Measurements from ENCODE around the gene PRELID1.
"Not testable (repeated sequence)": the region's sequence is repeated elsewhere in the genome, so short reads cannot be mapped to it uniquely, and the experiment has no call there.

PRELID1 gene

DNA sequence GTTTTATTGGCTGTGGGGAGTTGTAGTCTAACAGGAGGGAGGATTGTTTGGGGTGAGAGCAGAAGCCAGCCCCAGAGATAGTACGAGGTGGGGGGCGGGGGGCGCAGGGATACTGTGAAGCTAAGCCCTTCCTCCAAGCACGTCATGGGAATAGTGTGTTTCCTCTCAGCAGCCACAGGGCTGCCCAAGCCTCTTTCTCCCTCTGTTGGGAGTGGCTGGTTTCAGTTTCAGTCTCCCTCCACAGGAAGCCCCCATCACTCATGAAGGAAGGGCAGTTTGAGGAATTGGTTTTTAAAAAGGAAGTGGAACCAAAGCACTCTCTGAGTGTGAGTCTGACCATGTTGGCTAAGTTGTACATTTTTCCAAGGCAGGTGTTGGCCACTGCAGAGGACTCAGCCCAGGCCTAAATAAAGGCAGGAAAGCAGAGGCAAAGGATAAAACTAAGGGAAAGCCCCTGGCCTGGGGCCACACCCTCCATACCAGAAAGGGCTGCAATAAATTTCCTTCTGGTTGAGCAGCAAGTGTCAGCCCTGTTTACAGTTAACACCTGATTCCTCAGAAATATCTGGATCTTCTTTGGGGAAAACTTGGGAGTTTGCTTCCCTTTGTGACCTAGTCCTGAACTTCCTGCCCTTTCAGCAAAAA lies 3.2 kb upstream of the PRELID1 start:
- DNase-seq, result peak; percentile 80 to 86

DNA sequence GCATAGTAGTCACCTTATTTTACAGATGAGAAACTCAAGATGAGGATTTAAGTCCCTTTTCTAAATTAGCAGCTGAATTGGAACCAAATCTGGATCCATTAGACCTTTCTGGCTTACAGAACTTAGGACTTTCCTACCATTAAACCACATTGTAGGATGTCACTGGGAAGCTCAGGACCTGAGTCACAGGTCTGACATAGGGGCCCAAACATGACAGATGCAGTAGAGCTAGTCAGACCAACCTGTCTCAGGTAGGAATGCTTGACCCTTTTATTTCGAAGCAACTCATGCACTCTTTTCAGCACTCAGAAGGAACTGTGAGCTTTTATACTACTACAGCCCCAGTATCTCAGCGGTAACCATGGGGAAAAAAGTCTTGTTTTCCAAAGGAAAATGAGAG lies 2.6 kb upstream of the PRELID1 start:
- DNase-seq, result no peak

DNA sequence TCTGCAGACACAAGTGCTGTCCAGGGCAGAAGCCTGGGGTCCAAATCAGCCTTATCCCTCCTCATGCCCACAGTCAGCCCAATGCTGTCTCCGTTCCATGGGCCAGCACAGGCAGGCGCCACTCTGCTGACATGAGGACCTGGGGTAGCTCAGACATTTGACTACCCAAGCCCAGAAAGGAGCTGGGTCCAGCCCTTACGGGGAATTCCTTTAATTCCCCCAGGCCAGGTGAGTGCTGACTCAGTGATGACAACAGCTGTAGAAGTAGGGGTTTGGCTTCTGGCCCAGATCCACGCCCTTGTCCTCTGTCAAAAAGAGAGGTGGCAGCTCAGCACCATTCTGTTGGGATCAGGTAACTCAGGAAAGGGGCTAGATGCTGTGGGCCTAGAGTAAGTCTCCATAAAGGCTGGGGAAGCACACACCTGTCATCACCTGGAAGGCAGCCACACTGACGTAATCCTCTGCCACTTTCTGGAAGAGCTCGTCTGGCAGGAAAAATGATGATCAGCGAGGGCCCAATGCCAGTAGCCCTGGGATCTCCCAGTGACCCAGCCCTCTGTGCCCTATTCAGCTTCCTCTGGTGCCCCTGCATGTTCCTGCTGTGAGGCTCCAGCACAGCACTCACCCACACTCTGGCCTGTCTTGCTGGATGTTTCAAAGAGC lies 2.0 kb upstream of the PRELID1 start:
- no peak for DNase-seq

DNA sequence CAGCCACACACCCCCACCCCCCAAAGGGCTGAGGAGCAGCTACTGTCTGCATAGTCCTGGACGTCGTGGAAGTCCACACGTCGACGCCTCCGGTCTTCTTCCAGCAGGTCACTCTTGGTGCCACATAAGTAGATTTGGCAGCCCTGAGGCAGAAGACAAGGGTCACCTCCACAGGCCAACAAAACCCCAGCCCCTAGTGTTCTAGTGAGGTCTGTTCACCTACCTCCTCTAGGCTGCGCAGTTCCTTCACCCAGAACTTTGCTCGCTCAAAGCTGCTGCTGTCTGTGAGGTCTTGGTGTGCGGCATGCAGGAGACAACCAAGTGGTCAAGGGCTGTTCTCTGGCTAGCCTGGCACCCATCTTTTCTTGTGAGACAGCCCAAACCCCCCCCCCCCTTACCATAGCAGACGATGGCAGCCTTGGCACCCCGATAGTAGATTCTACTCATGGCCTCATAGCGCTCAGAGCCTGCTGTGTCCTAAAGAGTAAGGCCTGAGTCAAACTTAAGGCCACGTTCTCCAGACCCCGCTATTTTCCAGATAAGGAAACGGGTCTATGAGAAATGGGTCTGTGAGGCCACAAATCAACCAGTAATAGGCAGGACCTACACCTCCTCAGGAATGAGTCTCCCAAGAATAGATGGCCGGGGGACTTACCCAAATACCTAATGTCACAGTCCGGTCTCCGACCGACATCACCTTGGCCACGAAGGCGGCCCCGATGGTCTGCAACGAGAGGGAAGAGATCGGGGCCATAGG lies 1.1 kb upstream of the PRELID1 start:
- DNase-seq, result peak; percentile 57 to 71

DNA sequence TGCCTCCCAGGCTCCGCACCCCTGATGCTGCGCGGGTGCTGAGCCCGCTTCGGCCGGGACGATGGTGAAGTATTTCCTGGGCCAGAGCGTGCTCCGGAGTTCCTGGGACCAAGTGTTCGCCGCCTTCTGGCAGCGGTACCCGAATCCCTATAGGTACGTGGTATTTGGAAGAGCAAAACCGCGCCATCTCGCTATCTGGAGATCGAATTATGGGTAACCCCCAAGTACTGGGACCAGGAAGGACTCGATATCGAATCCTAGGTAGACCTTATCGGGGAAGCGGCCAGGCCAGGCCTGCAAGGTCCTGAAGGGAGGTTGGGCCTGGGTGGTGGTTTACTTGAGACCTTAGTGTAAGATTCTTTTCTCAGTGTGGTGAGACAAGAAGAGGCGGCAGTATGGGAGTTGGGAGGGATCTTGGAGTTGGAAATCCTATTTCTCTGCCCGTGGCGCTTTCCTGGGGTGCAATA lies 359 bp downstream of the PRELID1 start:
- no peak for DNase-seq

DNA sequence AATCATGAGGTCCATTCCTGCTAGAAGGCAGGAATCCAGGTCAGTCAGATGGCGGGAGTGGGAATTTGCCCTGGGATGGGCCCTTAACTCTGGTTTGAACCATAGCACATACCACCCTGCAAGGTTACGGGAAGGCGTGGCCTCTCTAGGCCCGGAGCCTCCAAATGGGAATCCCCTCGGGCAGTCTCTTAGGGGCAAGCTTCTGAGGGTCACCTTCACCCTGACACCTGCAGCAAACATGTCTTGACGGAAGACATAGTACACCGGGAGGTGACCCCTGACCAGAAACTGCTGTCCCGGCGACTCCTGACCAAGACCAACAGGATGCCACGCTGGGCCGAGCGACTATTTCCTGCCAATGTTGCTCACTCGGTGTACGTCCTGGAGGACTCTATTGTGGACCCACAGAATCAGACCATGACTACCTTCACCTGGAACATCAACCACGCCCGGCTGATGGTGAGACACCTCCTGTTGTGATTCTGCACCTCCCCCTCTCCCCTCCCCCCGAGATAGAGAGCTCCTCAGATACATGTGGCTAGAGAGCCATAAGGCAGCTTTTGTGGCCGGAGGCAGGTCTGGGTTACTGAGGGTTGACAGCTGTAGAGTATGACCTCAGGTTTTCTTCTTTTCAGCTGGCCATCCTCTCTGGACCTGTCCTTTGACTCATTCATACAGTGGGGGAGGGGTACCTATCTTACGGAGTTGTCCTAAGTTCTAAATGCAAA lies 957 bp downstream of the PRELID1 start:
- DNase-seq, result peak in 1 of 2 experiments; percentile 17

DNA sequence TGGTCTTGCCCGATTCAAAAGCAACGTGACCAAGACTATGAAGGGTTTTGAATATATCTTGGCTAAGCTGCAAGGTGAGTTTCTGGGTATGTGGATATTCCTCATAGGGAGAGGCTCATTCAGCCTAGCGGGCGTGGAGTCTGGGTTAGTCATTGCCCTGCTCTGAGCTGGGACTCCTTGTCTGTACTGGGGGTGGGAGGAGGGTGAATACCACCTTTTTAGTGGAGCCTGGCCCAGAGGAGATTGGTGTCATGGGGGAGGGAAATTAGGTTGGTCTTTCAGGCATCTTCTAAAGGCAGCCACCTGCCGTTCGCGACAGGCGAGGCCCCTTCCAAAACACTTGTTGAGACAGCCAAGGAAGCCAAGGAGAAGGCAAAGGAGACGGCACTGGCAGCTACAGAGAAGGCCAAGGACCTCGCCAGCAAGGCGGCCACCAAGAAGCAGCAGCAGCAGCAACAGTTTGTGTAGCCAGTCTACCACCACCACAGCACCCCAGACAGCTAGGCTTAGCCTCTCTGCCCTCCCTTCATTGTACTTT lies 2.6 kb downstream of the PRELID1 start:
- DNase-seq, result not testable (repeated sequence)

DNA sequence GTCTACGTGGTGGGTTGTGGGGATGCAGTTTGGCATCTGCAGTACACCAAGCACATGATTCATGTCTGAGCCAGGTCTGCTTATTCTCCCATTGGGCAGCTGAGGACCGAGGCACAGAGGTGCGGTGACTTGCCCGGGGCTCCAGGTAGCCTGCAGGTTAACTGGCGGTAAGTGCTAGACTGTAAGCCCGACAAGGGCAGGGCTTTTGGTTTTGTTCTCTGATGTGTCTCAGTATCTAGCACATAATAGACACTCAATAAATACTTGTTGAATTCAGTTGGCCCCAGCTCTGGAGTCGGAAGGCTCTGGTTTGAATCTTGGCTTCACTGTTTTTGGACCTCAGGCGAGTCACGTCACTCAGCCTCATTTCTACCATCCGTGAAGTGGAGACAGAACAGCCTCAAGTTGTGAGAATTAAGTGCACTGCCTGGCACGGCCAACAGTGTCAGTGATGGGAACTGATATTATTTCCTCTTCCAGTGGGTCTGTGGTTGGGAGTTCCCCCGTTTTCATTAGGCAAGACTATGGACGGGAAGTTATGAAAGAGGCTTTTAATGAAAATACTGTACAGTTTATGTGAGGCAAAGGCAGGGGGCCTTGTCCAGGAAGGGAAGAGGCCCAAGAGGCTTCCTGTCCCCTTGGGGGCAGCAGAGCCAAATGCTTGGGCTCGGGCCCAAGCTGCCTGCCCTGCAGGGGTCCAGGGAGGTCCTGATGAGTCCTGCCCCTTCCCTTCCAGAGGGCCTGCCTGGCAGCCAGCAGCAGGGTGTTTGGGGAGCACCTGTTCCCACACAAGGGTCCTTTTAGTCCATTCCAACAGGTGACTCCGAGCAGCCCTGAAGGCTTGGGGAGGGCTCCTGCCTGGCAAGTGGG lies 3.3 kb downstream of the PRELID1 start:
- peak; percentile 96 for DNase-seq

DNA sequence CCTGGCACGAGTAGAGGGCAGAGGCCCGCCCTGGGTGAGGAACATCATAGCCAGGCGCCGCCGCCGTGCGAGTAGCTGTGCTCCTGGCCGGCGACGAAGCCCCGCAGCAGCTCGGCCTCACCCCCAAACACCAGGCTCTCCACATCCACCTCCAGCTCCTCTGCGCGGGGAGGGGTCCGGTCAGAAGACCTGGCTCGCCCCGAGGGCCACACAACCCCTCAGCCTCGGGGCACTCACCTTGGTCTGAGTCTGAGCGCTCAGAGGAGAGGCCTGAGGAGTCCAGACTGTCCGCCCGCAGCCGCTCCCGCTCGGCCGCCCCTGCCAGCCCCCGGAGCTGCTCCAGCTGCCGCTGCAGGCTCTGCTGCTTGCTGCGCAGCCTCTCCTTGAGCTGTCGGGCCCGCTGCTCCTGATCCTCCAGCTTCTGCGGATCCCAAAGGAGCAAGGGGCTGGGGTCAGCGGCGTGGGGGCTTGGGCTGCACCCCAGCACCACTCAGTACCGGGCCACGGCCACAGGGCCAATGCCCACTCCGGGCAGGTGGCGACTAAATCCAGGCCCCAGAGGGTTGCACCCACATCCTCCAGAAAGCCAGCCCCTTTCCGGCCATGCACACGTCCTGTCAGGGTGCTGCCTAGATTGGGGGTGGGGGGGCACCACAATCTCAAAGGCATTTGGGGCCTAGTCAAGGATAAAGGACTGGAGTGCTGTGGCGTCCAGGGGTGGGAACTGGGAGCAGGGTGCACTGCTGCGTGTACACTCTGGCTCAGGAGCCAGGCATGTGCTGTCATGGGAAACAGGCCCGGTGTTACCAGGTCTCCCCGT lies 4.2 kb downstream of the PRELID1 start:
- no peak for DNase-seq

DNA sequence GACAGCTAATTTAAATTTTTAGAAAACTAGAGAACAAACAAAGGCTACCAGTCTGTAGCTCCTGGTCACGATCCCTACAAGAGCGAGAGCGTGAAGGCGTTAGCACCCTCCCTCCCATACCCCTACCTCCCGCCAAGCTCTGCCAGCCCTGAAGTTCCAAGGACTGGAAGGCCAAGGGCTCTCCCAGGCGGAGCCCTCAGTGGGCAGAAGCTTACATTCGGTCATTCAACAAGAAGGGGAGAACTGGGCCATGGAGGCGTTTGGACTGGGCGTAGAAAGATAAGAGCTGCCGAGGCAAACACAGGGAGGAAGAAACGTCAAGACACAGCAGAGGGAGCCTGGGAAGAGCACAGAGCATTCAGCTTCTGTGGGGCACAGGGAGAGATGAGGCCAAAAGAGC lies 5.1 kb downstream of the PRELID1 start:
- DNase-seq, result no peak

DNA sequence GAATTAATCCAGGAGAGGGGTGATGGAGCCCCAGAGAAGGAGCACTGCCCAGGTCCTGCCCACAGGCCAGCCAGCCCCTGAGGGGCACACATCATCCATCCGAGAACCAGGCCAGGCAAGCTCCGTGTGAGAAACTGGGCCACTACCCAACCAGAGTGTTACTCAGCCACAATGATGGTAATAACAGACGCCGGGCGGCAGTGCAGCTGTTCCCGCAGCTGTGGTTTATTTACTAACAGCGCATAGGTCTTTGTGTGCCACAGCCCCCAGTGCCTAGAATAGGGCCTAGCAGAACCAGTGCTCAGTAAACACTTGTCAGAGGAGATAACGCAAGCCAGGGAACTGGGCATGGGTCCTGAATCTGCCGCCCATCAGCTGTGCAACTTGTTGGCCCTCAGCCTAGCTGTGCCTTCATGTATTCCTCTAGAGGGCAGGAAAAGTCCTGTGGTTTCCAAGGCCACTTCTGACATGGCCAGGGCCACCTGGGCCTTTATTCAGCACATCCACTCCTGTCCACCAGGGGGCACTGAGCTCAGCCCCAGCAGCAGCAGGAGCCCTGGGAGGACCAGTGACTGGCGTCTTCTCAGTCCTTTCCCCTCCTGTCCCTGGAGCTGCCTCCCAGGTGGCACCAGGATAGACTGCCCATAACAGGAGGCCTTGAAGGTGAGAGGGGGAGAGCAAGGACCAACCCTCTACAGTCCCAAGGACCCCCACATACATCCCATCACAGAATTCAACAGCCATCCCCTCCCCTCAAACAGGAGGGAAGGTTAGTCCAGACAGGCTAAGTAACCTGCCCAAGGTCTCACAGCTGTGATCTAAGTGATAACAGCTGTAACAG lies 6.0 kb downstream of the PRELID1 start:
- DNase-seq, result peak; percentile 34 to 52

DNA sequence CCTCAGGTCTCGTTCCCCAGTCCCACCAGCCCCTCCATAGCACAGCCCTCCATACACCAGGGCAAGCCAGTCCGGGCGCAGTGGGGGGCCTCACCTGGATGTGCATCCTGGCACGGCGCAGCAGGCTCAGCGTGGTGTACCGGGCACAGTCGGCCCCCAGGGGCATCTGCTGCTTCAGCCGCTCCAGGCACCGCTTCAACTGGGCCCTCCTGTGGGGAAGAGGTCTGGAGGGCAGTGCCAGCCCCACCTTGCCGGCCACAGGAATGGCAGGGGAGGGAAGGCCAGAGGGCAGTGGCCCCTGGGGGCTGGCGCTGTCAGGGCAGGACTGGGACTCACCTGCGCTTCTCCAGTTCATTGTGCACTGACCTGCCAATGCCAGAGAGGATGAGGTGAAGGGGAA lies 6.7 kb downstream of the PRELID1 start:
- DNase-seq, result no peak

DNA sequence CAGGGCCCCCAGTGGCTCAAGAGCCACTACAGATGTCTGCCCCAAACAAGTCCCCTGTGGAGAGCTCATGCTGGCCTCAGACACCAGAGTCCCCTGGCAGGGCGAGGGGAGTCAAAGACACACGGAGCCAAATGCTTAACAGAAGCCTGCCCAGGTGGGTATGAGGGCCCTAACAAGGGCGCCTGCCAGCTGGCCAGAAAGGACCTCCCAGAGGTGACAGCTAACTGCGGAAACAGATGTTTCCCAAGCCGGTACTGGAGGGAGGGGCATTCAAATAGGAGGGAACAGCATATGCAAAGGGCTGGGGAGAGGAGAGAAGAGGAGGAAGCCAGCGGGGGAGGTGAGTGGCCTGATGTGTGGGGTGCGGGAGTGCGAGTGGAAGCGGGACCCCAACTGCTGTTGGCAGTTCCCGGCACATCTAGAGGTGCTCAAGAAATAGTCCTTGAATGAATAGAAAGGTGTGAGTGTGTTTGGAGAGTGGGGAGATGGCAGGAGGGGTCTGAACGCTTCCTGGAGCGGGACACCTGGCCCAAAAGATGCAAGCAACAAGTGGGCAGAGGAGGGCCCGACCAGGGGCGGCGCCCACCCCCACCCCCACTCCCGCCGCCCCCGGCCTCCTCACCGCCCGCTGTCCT lies 7.3 kb downstream of the PRELID1 start:
- peak; percentile 71 to 79 for DNase-seq

DNA sequence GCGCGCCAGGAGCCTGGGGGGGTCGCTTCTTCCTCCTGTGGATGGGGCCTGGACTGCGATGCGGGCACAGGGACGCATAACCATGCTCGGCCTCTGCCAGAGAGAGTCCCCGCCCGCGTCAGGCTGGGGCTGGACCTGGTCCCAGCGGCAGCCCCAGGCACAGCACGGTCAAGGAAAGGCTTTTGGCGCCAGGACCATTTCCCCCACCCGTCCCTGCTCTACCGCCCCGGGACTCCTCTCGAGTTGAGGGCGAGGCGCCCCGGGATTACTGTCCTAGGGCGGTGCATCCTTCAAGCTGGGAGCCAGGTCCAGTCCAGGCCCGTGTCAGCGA lies 7.8 kb downstream of the PRELID1 start:
- no peak for DNase-seq

DNA sequence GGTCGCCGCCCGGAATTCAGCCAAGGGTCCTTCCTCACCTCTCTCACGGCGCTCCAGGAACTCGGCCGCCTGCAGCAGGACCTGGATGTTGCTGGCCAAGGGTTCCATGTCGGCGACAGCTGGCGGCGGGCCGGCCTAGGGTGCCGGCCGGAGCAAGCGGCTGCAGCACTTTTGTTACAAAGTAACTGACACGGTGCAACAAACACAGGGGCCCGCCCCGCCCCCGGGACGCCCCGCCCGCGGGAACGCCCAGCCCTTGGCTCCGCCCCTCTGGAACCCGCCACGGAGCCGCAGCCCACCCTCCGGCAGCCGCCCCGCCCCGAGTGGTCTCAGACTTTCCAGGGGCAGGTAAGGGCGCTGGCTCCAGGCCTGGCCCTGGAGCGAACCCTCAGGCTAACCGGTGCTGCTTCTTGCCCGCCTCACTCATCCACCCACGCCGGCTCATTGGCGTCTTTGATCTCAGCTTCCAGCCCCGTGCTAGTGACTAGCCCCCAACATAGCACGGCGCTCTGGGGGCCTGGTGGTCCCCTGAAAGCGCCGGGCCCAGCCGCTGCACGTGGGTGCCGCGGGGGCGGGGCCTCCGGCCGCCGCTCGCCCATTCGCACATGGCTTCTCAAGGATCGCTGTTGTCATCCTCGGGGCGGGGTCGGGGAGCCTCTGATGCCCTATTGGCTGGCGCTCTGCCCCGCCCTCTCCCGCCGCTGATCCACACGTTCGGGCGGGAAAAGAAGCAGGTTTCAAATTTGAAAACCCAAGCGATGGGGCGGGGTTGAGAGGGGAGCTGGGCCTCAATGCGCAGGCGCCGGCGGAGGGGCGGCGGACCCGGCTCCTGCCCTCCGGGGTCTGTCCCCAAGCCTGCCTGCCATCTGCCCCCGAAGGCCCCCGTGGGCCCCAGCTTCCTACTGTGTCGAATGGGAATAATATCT lies 8.4 kb downstream of the PRELID1 start, which contains the start of gene MXD3:
MXD3 (minus strand) TSS at position 176 of the 926 bp plus-strand sequence; CDS start at position 108, 68 bp downstream.
- peak; percentile 95 to 96 for DNase-seq

DNA sequence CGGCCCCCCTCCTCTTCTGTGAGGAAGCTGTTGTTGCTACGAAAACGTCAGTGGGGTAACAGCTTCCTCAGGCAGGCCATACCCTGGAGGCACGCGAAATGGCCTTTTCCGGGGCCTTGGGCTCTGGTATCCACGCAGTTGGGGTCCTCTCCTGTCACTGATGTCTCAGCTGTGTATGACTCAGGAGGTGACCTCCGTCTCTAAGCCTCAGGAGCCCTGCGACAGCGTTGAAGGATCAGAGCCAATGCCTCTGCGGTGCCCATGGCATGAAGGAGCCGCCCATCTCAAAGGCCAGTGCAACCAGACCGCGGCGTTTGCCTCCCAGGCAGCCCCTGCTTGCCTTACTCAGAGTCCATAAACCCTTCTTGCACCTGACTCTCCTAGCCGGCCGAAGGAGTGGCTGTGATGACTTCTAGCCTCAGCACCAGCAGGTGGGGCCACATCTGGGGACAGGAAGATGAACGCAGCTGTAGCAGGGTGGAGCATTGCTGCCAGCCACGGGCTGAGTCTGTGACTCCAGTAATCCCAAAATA lies 9.1 kb downstream of the PRELID1 start:
- peak; percentile 44 to 78 for DNase-seq

DNA sequence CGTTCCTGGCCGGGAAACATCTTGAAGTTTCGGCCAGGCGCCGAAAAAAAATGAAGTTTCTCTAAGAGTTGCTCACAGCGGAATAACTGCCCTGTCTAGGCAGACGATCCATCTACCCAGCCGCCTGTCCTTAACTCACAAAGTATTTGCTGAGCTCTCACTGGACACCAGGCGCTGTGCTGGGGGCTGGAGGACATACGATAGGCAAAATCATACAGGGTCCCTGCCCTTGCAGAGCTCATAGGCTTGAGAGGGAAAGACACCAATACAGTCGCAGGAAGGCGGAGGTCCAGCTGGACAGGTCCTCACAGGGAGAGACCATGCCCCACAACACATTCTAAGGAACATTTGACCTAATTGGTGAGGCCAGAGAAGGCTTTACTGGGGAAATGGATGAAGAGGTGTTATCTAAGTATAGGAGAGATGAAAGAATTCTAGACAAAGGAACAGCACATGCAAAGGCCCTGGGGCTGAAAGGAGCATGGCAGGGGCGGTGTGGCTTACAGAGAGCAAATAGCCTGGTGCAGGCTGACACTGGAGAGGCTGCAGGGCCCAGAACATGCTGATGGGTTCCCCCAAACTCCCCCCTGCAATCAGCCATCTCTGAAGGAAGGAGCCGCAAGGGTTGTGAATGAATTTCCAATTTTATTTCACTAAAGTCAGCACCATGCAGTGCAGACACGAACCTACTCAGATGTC lies 10.1 kb downstream of the PRELID1 start:
- DNase-seq, result no peak

Measured in AML-193 (cell line).